Mesenchymal stem cell (in vitro differentiated cells and primary cell): ENCODE results near the gene ATG10.

Experiments used
- DNase-seq: peaks from one replicate; pipeline ENCODE4 v3.0.0-alpha.2; 2013
- H2AFZ ChIP-seq: one replicate; pipeline ENCODE4 v1.6.1; 2013; ENCODE audit warnings: low read depth, mild to moderate bottlenecking, control low read depth, inconsistent platforms, low read length, moderate library complexity
- H2AK5ac ChIP-seq: 2 replicates; pipeline ENCODE4 v1.6.1; 2013; ENCODE audit warnings: low read length, moderate library complexity, mild to moderate bottlenecking, inconsistent platforms; ENCODE audit not compliant: severe bottlenecking
- H2BK120ac ChIP-seq: one replicate; pipeline ENCODE4 v1.6.1; 2013; ENCODE audit warnings: low read depth, mild to moderate bottlenecking, inconsistent platforms, low read length, moderate library complexity
- H2BK12ac ChIP-seq, 2 experiments: one replicate each; pipeline ENCODE4 v1.6.1; 2013; ENCODE audit warnings: inconsistent platforms in 2 of 2, low read length in 2 of 2, mild to moderate bottlenecking in 2 of 2, moderate library complexity in 2 of 2, control low read depth in 1 of 2
- H2BK15ac ChIP-seq: one replicate; pipeline ENCODE4 v1.6.1; 2013; ENCODE audit warnings: mild to moderate bottlenecking, low read depth, inconsistent platforms; ENCODE audit not compliant: poor library complexity, severe bottlenecking
- H2BK5ac ChIP-seq: 2 replicates; pipeline ENCODE4 v1.6.1; 2013; ENCODE audit warnings: low read depth, mild to moderate bottlenecking, low read length, control low read depth, inconsistent platforms; ENCODE audit not compliant: poor library complexity, severe bottlenecking
- H3K14ac ChIP-seq, 2 experiments: one replicate each; pipeline ENCODE4 v1.6.1; 2013; ENCODE audit warnings: inconsistent platforms in 2 of 2, low read length in 2 of 2, control low read depth in 1 of 2, mild to moderate bottlenecking in 1 of 2, moderate library complexity in 1 of 2
- H3K18ac ChIP-seq, 2 experiments: one replicate each; pipeline ENCODE4 v1.6.1; 2013; ENCODE audit warnings: inconsistent platforms in 2 of 2, low read length in 2 of 2, control low read depth in 1 of 2, low read depth in 1 of 2, mild to moderate bottlenecking in 1 of 2
- H3K23ac ChIP-seq, 2 experiments: one replicate each; pipeline ENCODE4 v1.6.1; 2013; ENCODE audit warnings: inconsistent platforms in 2 of 2, low read length in 2 of 2, mild to moderate bottlenecking in 2 of 2, moderate library complexity in 2 of 2, control low read depth in 1 of 2
- H3K27ac ChIP-seq: 2 replicates; pipeline ENCODE4 v1.5.1; 2013; ENCODE audit warnings: mild to moderate bottlenecking, moderate library complexity, low read length, control low read depth, inconsistent platforms; ENCODE audit not compliant: poor library complexity, severe bottlenecking
- H3K27me3 ChIP-seq, 2 experiments: 2 replicates each; pipeline versions ENCODE4 v1.6.1 to v1.7.0; 2013; ENCODE audit warnings: low read length in 2 of 2, mild to moderate bottlenecking in 2 of 2, moderate library complexity in 2 of 2, control low read depth in 1 of 2, inconsistent platforms in 1 of 2; ENCODE audit not compliant: control insufficient read depth in 1 of 2, insufficient read depth in 1 of 2
- H3K36me3 ChIP-seq, 2 experiments: 2 replicates each; pipeline versions ENCODE4 v1.6.1 to v1.7.0; 2013; ENCODE audit warnings: low read length in 2 of 2, control low read depth in 1 of 2, inconsistent platforms in 1 of 2, low read depth in 1 of 2, mild to moderate bottlenecking in 1 of 2; ENCODE audit not compliant: insufficient read depth in 2 of 2, control insufficient read depth in 1 of 2
- H3K4ac ChIP-seq, 2 experiments: one replicate each; pipeline ENCODE4 v1.6.1; 2013; ENCODE audit warnings: inconsistent platforms in 2 of 2, low read length in 2 of 2, mild to moderate bottlenecking in 2 of 2, moderate library complexity in 2 of 2, control low read depth in 1 of 2, low read depth in 1 of 2
- H3K4me1 ChIP-seq: 2 replicates; pipeline ENCODE4 v1.6.1; 2013; ENCODE audit warnings: low read depth, low read length, control low read depth; ENCODE audit not compliant: control insufficient read depth, insufficient read depth
- H3K4me2 ChIP-seq: 2 replicates; pipeline ENCODE4 v1.6.1; 2013; ENCODE audit warnings: low read length, mild to moderate bottlenecking, inconsistent platforms; ENCODE audit not compliant: poor library complexity, severe bottlenecking
- H3K4me3 ChIP-seq, 2 experiments: 2 replicates each; pipeline versions ENCODE4 v1.5.1 to v1.7.0; 2013; ENCODE audit warnings: low read length in 2 of 2, mild to moderate bottlenecking in 2 of 2, control low read depth in 1 of 2, low read depth in 1 of 2; ENCODE audit not compliant: insufficient read depth in 1 of 2
- H3K79me1 ChIP-seq: replicated peaks from 2 replicates; pipeline ENCODE4 v1.6.1; 2013; ENCODE audit warnings: mild to moderate bottlenecking, control low read depth, low read length, inconsistent platforms; ENCODE audit not compliant: poor library complexity, severe bottlenecking
- H3K9ac ChIP-seq: 2 replicates; pipeline ENCODE4 v1.7.0; 2013; ENCODE audit warnings: mild to moderate bottlenecking, low read length, moderate library complexity
- H3K9me3 ChIP-seq: 2 replicates; pipeline ENCODE4 v1.7.0; 2013; ENCODE audit warnings: mild to moderate bottlenecking, low read length; ENCODE audit not compliant: control insufficient read depth
- H4K8ac ChIP-seq: one replicate; pipeline ENCODE4 v1.6.1; 2013; ENCODE audit warnings: inconsistent platforms, mild to moderate bottlenecking, low read length, moderate library complexity
- H4K91ac ChIP-seq: one replicate; pipeline ENCODE4 v1.6.1; 2013; ENCODE audit warnings: mild to moderate bottlenecking, low read length, inconsistent platforms
- WGBS: methylation state at CpG from one replicate; pipeline ENCODE4 v1.1.7; 2013; ENCODE audit warnings: mixed read lengths; 5-methylcytosine and 5-hydroxymethylcytosine counted together

The ATG10 gene

GRCh38 chr5:82222597-82223574 lies 251.1 kb downstream of the ATG10 start:
- H4K8ac ChIP-seq = no peak overlapping the region
- peaks cover 2% of the 10 kb centered on the region for H3K4me1 ChIP-seq
- no peak overlapping the region for H2BK120ac ChIP-seq
- H2AK5ac ChIP-seq = no peak overlapping the region
- 38% methylated on average over 3 of the region's 5 CpGs for WGBS
- H4K91ac ChIP-seq = no peak overlapping the region
- no peak overlapping the region for H3K23ac ChIP-seq
- H3K9ac ChIP-seq = no peak overlapping the region
- no peak overlapping the region for H2BK15ac ChIP-seq
- no peaks in the 10 kb centered on the region for H3K36me3 ChIP-seq
- no peaks in the 10 kb centered on the region for H3K79me1 ChIP-seq
- no peak overlapping the region for H2BK12ac ChIP-seq
- H2AFZ ChIP-seq = no peak overlapping the region
- peak; percentile 80 for DNase-seq
- no peak overlapping the region for H2BK5ac ChIP-seq
- no peak overlapping the region for H3K18ac ChIP-seq
- no peaks in the 10 kb centered on the region for H3K9me3 ChIP-seq
- H3K4me2 ChIP-seq = no peak overlapping the region
- no peak overlapping the region for H3K27ac ChIP-seq
- no peaks in the 10 kb centered on the region for H3K27me3 ChIP-seq
- H3K4me3 ChIP-seq = no peak overlapping the region
- no peak overlapping the region for H3K14ac ChIP-seq
- no peak overlapping the region for H3K4ac ChIP-seq

- Histone ChIP-seq H3K9ac (peak overlapping the region; percentile 42), H3K9me3 (no peaks in the 10 kb centered on the region), H2BK120ac (no peak overlapping the region), H2AFZ (no peak overlapping the region), H3K4me1 (peaks cover 2% of the 10 kb centered on the region), H4K91ac (no peak overlapping the region), H3K14ac (no peak overlapping the region), H3K4me3 (no peak overlapping the region), H4K8ac (no peak overlapping the region), H3K23ac (no peak overlapping the region), H3K27ac (no peak overlapping the region), H3K4me2 (no peak overlapping the region), H3K79me1 (no peaks in the 10 kb centered on the region), H3K4ac (no peak overlapping the region), H2BK15ac (no peak overlapping the region), H2AK5ac (no peak overlapping the region), H2BK5ac (no peak overlapping the region), H3K18ac (no peak overlapping the region), H2BK12ac (no peak overlapping the region), H3K27me3 (no peaks in the 10 kb centered on the region), H3K36me3 (no peaks in the 10 kb centered on the region)
- 38% methylated on average over 4 of the region's 7 CpGs for WGBS
- peak; percentile 70 for DNase-seq
Measured at GRCh38 chr5:82225525-82226172, 253.8 kb downstream of the ATG10 start.

GRCh38 chr5:82234885-82235284 lies 263.1 kb downstream of the ATG10 start:
- H3K27ac ChIP-seq = no peak overlapping the region
- H3K4ac ChIP-seq = no peak overlapping the region
- no peak overlapping the region for H3K4me2 ChIP-seq
- 95% methylated on average over 4 of the region's 5 CpGs for WGBS
- H2BK12ac ChIP-seq = no peak overlapping the region
- H3K23ac ChIP-seq = no peak overlapping the region
- H2BK120ac ChIP-seq = no peak overlapping the region
- no peak for DNase-seq
- H3K4me1 ChIP-seq = no peaks in the 10 kb centered on the region
- H2BK5ac ChIP-seq = no peak overlapping the region
- H4K8ac ChIP-seq = no peak overlapping the region
- H2AK5ac ChIP-seq = no peak overlapping the region
- H3K27me3 ChIP-seq = no peaks in the 10 kb centered on the region
- H2BK15ac ChIP-seq = no peak overlapping the region
- no peak overlapping the region for H4K91ac ChIP-seq
- no peak overlapping the region for H3K9ac ChIP-seq
- no peaks in the 10 kb centered on the region for H3K9me3 ChIP-seq
- no peak overlapping the region for H3K14ac ChIP-seq
- H3K18ac ChIP-seq = no peak overlapping the region
- no peaks in the 10 kb centered on the region for H3K79me1 ChIP-seq
- H3K36me3 ChIP-seq = no peaks in the 10 kb centered on the region
- H2AFZ ChIP-seq = no peak overlapping the region
- no peak overlapping the region for H3K4me3 ChIP-seq

- H3K9ac ChIP-seq = no peak overlapping the region
- no peak overlapping the region for H3K18ac ChIP-seq
- H2BK5ac ChIP-seq = no peak overlapping the region
- no peak overlapping the region for H3K4me2 ChIP-seq
- no peak overlapping the region for H2BK15ac ChIP-seq
- H2BK120ac ChIP-seq = no peak overlapping the region
- no peak overlapping the region for H2AFZ ChIP-seq
- no peak overlapping the region for H3K23ac ChIP-seq
- WGBS = 92% methylated on average over 2 of the region's 2 CpGs
- no peaks in the 10 kb centered on the region for H3K36me3 ChIP-seq
- DNase-seq = no peak
- H2BK12ac ChIP-seq = no peak overlapping the region
- no peak overlapping the region for H4K8ac ChIP-seq
- no peak overlapping the region for H3K14ac ChIP-seq
- H3K79me1 ChIP-seq = no peaks in the 10 kb centered on the region
- H2AK5ac ChIP-seq = no peak overlapping the region
- peaks cover 19% of the 10 kb centered on the region for H3K9me3 ChIP-seq
- no peak overlapping the region for H4K91ac ChIP-seq
- no peaks in the 10 kb centered on the region for H3K27me3 ChIP-seq
- H3K27ac ChIP-seq = no peak overlapping the region
- H3K4me1 ChIP-seq = no peaks in the 10 kb centered on the region
- no peak overlapping the region for H3K4me3 ChIP-seq
- no peak overlapping the region for H3K4ac ChIP-seq
Measured at GRCh38 chr5:82244151-82244550, 272.3 kb downstream of the ATG10 start.
